H9 (cell line): ENCODE data around the gene LRCH1. TPM values are rescaled to one million over a fixed set of nuclear protein-coding genes. Genes with fewer than 3 reads are reported as not detected.

Experiments used
- DNase-seq: peaks from one replicate; pipeline ENCODE4 v3.0.0-alpha.2; 2017
- H2AFZ ChIP-seq: one replicate; pipeline ENCODE4 v1.6.1; 2013; ENCODE audit warnings: mild to moderate bottlenecking, low read length, control low read depth, moderate library complexity
- H2AK5ac ChIP-seq: 2 replicates; pipeline ENCODE4 v1.6.1; 2013; ENCODE audit warnings: low read length, control low read depth, mixed read lengths; ENCODE audit not compliant: insufficient read length
- H2BK120ac ChIP-seq: one replicate; pipeline ENCODE4 v1.6.1; 2013; ENCODE audit warnings: low read depth, mild to moderate bottlenecking, low read length, control low read depth, inconsistent platforms; ENCODE audit not compliant: poor library complexity, severe bottlenecking
- H2BK12ac ChIP-seq: 2 replicates; pipeline ENCODE4 v1.6.1; 2013; ENCODE audit warnings: low read length, control low read depth, mixed read lengths, low read depth; ENCODE audit not compliant: insufficient read length
- H2BK15ac ChIP-seq: 2 replicates; pipeline ENCODE4 v1.6.1; 2013; ENCODE audit warnings: low read depth, low read length, control low read depth
- H2BK20ac ChIP-seq: one replicate; pipeline ENCODE4 v1.6.1; 2013; ENCODE audit warnings: low read depth, mild to moderate bottlenecking, low read length, control low read depth, inconsistent platforms; ENCODE audit not compliant: poor library complexity, severe bottlenecking
- H2BK5ac ChIP-seq: 2 replicates; pipeline ENCODE4 v1.6.1; 2013; ENCODE audit warnings: low read length, control low read depth, mixed read lengths; ENCODE audit not compliant: insufficient read length
- H3K14ac ChIP-seq: 2 replicates; pipeline ENCODE4 v1.6.1; 2013; ENCODE audit warnings: low read length, control low read depth; ENCODE audit not compliant: insufficient read depth
- H3K18ac ChIP-seq: 2 replicates; pipeline ENCODE4 v1.6.1; 2013; ENCODE audit warnings: low read depth, mild to moderate bottlenecking, mixed read lengths, low read length, control low read depth; ENCODE audit not compliant: insufficient read length
- H3K23ac ChIP-seq: 2 replicates; pipeline ENCODE4 v1.6.1; 2013; ENCODE audit warnings: low read length, control low read depth, mixed read lengths, low read depth; ENCODE audit not compliant: insufficient read length
- H3K23me2 ChIP-seq: 2 replicates; pipeline ENCODE4 v1.6.1; 2013; ENCODE audit warnings: low read depth, mild to moderate bottlenecking, mixed read lengths, low read length, control low read depth; ENCODE audit not compliant: insufficient read length, poor library complexity, severe bottlenecking
- H3K27ac ChIP-seq: 2 replicates; pipeline ENCODE4 v1.5.1; 2013; ENCODE audit warnings: low read length, control low read depth, mixed read lengths, low read depth; ENCODE audit not compliant: insufficient read length
- H3K27me3 ChIP-seq: 2 replicates; pipeline ENCODE4 v1.6.1; 2013; ENCODE audit warnings: low read length, control low read depth, inconsistent platforms; ENCODE audit not compliant: insufficient read depth
- H3K4ac ChIP-seq: 2 replicates; pipeline ENCODE4 v1.6.1; 2013; ENCODE audit warnings: low read depth, mild to moderate bottlenecking, control low read depth, inconsistent platforms, low read length, moderate library complexity
- H3K4me1 ChIP-seq: 2 replicates; pipeline ENCODE4 v1.6.1; 2013; ENCODE audit warnings: low read length, control low read depth, inconsistent platforms; ENCODE audit not compliant: insufficient read depth
- H3K4me2 ChIP-seq: 2 replicates; pipeline ENCODE4 v1.6.1; 2013; ENCODE audit warnings: low read length, control low read depth, mixed read lengths; ENCODE audit not compliant: insufficient read length, insufficient read depth
- H3K56ac ChIP-seq: 2 replicates; pipeline ENCODE4 v1.6.1; 2013; ENCODE audit warnings: low read depth, mild to moderate bottlenecking, mixed read lengths, low read length, control low read depth; ENCODE audit not compliant: insufficient read length
- H3K79me1 ChIP-seq: 2 replicates; pipeline ENCODE4 v1.6.1; 2013; ENCODE audit warnings: low read depth, mild to moderate bottlenecking, moderate library complexity, low read length, control low read depth, inconsistent platforms; ENCODE audit not compliant: insufficient read depth, poor library complexity, severe bottlenecking
- H3K79me2 ChIP-seq: 2 replicates; pipeline ENCODE4 v1.6.1; 2013; ENCODE audit warnings: low read length, control low read depth, inconsistent platforms; ENCODE audit not compliant: insufficient read depth
- H3K9ac ChIP-seq: 2 replicates; pipeline ENCODE4 v1.6.1; 2013; ENCODE audit warnings: low read length, control low read depth, mixed read lengths; ENCODE audit not compliant: insufficient read length; ENCODE audit errors: extremely low read depth
- H3K9me3 ChIP-seq: one replicate; pipeline ENCODE4 v1.6.1; 2013; ENCODE audit warnings: low read depth, low read length, inconsistent platforms; ENCODE audit not compliant: control insufficient read depth
- H3T11ph ChIP-seq: one replicate; pipeline ENCODE4 v1.6.1; 2013; ENCODE audit warnings: mild to moderate bottlenecking, low read length, control low read depth, inconsistent platforms
- H4K20me1 ChIP-seq: one replicate; pipeline ENCODE4 v1.6.1; 2013; ENCODE audit not compliant: control insufficient read depth, insufficient read length, insufficient read depth
- H4K5ac ChIP-seq: 2 replicates; pipeline ENCODE4 v1.6.1; 2013; ENCODE audit warnings: low read depth, mild to moderate bottlenecking, mixed read lengths, low read length, control low read depth; ENCODE audit not compliant: insufficient read length
- H4K8ac ChIP-seq: replicated peaks from 2 replicates; pipeline ENCODE4 v1.6.1; 2013; ENCODE audit warnings: low read length, control low read depth, mixed read lengths, low read depth; ENCODE audit not compliant: insufficient read length
- H4K91ac ChIP-seq: 2 replicates; pipeline ENCODE4 v1.6.1; 2013; ENCODE audit warnings: low read depth, mild to moderate bottlenecking, moderate library complexity, mixed read lengths, low read length, control low read depth; ENCODE audit not compliant: insufficient read length
- H3K27ac Mint-ChIP-seq, 3 experiments: 2 replicates in 2 of 3; 3 replicates in 1 of 3; pipeline ENCODE4 v1.8.0; 2020 to 2021; ENCODE audit warnings: mixed read lengths in 3 of 3, mild to moderate bottlenecking in 1 of 3, moderate library complexity in 1 of 3
- H3K27me3 Mint-ChIP-seq: 2 replicates; pipeline ENCODE4 v1.8.0; 2021; ENCODE audit warnings: low read depth, mild to moderate bottlenecking, moderate library complexity, mixed read lengths
- H3K36me3 Mint-ChIP-seq, 3 experiments: 2 replicates in 2 of 3; 3 replicates in 1 of 3; pipeline ENCODE4 v1.8.0; 2020 to 2021; ENCODE audit warnings: low read depth in 3 of 3, mixed read lengths in 3 of 3; ENCODE audit not compliant: insufficient read depth in 1 of 3
- H3K4me1 Mint-ChIP-seq, 2 experiments: 2 replicates each; pipeline ENCODE4 v1.8.0; 2020; ENCODE audit warnings: mixed read lengths in 2 of 2
- H3K4me3 Mint-ChIP-seq, 2 experiments: 2 replicates in 1 of 2; 3 replicates in 1 of 2; pipeline ENCODE4 v1.8.0; 2020 to 2021; ENCODE audit warnings: mild to moderate bottlenecking in 2 of 2, mixed read lengths in 2 of 2, moderate library complexity in 1 of 2
- H3K9me3 Mint-ChIP-seq, 2 experiments: 2 replicates in 1 of 2; 3 replicates in 1 of 2; pipeline ENCODE4 v1.8.0; 2020; ENCODE audit warnings: mild to moderate bottlenecking in 2 of 2, mixed read lengths in 2 of 2, moderate library complexity in 1 of 2
- CTCF ChIP-seq: fragments of 200-600 bp; sonication (generic); conservative IDR thresholded peaks from 3 replicates; pipeline ENCODE4 v1.8.0; 2021; ENCODE audit warnings: antibody characterized with exemption, mild to moderate bottlenecking
- WGBS: extraction: QIAGEN DNeasy Blood & Tissue Kit; methylation state at CpG from one replicate; pipeline ENCODE4 v1.1.7; 2013; ENCODE audit warnings: missing lambda C conversion rate, low lambda C conversion rate, mixed read lengths; ENCODE audit not compliant: insufficient read length; ENCODE audit errors: extremely low coverage; 5-methylcytosine and 5-hydroxymethylcytosine counted together
- long read RNA-seq: library from polyadenylated mRNA; unstranded; transcript quantifications from one replicate; pipeline ENCODE4 v2.0.0, GENCODE V29; 2020
- total RNA-seq: library from RNA; stranded (reverse); gene quantifications from 2 replicates; pipeline ENCODE4 v1.2.1, GENCODE V29; 2021

The LRCH1 gene
- 8.0 and 8.5 TPM in 2 replicates for total RNA-seq
- long read RNA-seq, full-length matches to known transcripts: 14 of 20 reads
- long read RNA-seq, partial matches to known transcripts: 2 of 20 reads
- long read RNA-seq, other reads (novel, unspliced or antisense): 4 of 20 reads

GRCh38 chr13:46552889-46553520, at the start of gene LRCH1:
LRCH1 (plus strand) TSS chr13:46553170; CDS start chr13:46553397, 227 bp downstream.
- H3K23me2 ChIP-seq: peaks cover 17% of the 10 kb centered on the region
- H4K8ac ChIP-seq: no peak within 1 kb of the TSS
- peaks cover 17 to 22% of the 10 kb centered on the region in 2 experiments for H3K4me1 Mint-ChIP-seq
- H3K4me1 ChIP-seq: 0 out of 2 replicates have a peak, but pooled peaks cover 1% of the 10 kb centered on the region
- DNase-seq: peak; percentile 88
- H3T11ph ChIP-seq: no peak within 1 kb of the TSS
- no peaks in the 10 kb centered on the region for H3K36me3 Mint-ChIP-seq
- no peak within 1 kb of the TSS for H3K27ac ChIP-seq
- H2BK20ac ChIP-seq: no peak within 1 kb of the TSS
- no peak for TF ChIP-seq CTCF
- H3K23ac ChIP-seq: no peak within 1 kb of the TSS
- H4K20me1 ChIP-seq: no peaks in the 10 kb centered on the region
- peak within 1 kb of the TSS; percentile 82 for H3K4me2 ChIP-seq
- no peak within 1 kb of the TSS for H4K91ac ChIP-seq
- H2BK5ac ChIP-seq: no peak within 1 kb of the TSS
- peaks cover 11% of the 10 kb centered on the region; the same call in 1 of the 2 replicates for H3K79me2 ChIP-seq
- no peak within 1 kb of the TSS for H2BK12ac ChIP-seq
- H2BK15ac ChIP-seq: no peak within 1 kb of the TSS; the same call in 1 of the 2 replicates
- no peak within 1 kb of the TSS for H2BK120ac ChIP-seq
- peak within 1 kb of the TSS; percentile 24 for H2AFZ ChIP-seq
- H4K5ac ChIP-seq: no peak within 1 kb of the TSS
- H3K9me3 Mint-ChIP-seq: no peaks in the 10 kb centered on the region
- no peak within 1 kb of the TSS for H3K4ac ChIP-seq
- no peaks in the 10 kb centered on the region for H3K9me3 ChIP-seq
- no peak within 1 kb of the TSS for H2AK5ac ChIP-seq
- no CpG with 5 or more reads among the region's 66 CpGs for WGBS
- H3K27me3 Mint-ChIP-seq: peaks cover 15% of the 10 kb centered on the region
- H3K56ac ChIP-seq: no peak within 1 kb of the TSS
- peaks cover 4% of the 10 kb centered on the region; the same call in 1 of the 2 replicates for H3K27me3 ChIP-seq
- peak within 1 kb of the TSS; percentile 58 for H3K14ac ChIP-seq
- peak within 1 kb of the TSS; percentile 56 for H3K9ac ChIP-seq
- peak within 1 kb of the TSS; percentile 85 to 92 for H3K4me3 Mint-ChIP-seq
- peak within 1 kb of the TSS in 1 of 3 experiments; percentile 84; a peak in 1 of 7 replicates for H3K27ac Mint-ChIP-seq
- H3K79me1 ChIP-seq: peaks cover 1% of the 10 kb centered on the region
- H3K18ac ChIP-seq: peak within 1 kb of the TSS; percentile 39
